ENCODE results near the gene KRT34.

DNA sequence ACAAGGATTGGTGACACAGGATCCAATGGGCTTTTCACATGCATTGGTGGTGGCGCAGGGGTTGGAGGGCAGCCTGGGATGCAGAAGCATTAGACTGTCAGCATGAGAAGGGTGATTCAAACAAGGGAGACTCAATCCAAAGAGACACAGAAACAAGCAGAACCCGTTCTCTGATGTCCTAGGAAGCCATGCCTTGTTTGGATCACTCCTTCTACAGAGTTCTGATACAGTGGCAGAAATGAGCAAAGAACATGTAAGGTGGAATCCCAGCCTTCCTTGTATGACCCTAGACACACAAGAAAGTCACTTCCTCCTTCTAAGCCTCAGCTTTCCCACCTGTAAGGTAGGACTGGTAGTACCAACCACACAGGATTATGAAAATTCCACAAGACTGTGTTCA, 18.2 kb downstream of the KRT34 start:
- TF ChIP-seq, protein P1, sequence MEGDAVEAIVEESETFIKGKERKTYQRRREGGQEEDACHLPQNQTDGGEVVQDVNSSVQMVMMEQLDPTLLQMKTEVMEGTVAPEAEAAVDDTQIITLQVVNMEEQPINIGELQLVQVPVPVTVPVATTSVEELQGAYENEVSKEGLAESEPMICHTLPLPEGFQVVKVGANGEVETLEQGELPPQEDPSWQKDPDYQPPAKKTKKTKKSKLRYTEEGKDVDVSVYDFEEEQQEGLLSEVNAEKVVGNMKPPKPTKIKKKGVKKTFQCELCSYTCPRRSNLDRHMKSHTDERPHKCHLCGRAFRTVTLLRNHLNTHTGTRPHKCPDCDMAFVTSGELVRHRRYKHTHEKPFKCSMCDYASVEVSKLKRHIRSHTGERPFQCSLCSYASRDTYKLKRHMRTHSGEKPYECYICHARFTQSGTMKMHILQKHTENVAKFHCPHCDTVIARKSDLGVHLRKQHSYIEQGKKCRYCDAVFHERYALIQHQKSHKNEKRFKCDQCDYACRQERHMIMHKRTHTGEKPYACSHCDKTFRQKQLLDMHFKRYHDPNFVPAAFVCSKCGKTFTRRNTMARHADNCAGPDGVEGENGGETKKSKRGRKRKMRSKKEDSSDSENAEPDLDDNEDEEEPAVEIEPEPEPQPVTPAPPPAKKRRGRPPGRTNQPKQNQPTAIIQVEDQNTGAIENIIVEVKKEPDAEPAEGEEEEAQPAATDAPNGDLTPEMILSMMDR (IDR thresholded peaks at IDR 0.05), result no peak
- no peak for TF ChIP-seq POLR2A (IDR thresholded peaks at IDR 0.05)
